NB4 (cell line): ENCODE results near the gene ZNF134.

Experiments used
- CTCF ChIP-seq: IDR thresholded peaks from one replicate; pipeline ENCODE4 v1.5.1; 2012; ENCODE audit warnings: low read depth, low read length
- MYC ChIP-seq: IDR thresholded peaks from 2 replicates; pipeline ENCODE4 v1.6.1; 2011; ENCODE audit warnings: low read depth, low read length
- POLR2A ChIP-seq: IDR thresholded peaks from 2 replicates; pipeline ENCODE4 v1.6.1; 2011; ENCODE audit warnings: mild to moderate bottlenecking; ENCODE audit not compliant: insufficient read length; ENCODE audit errors: extremely low read depth
- TF ChIP-seq, protein P1 (sequence below): IDR thresholded peaks from 2 replicates; pipeline ENCODE4 v1.6.1; 2011; ENCODE audit warnings: low read depth, low read length

DNA sequence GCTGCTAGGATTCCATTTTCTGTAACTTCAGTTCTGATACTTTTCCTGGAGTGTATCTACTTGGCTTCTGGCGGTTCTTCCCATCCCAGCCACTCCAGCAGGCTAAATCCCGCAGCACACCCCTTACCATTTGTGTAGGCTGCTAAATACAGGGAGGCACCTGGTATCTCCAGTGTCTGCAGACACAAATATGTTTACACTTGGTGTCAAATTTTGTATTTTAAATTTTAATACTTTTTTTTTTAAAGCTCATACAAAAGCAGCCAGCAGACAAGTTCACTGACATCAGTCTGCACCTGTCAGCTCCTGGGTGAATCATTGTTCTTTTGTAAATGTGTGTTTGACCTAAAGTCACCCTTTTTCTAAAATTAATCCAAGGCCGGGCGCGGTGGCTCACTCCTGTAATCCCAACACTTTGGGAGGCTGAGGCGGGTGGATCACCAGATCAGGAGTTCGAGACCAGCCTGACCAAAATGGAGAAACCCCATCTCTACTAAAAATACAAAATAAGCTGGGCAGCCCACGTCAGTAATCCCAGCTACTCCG is 51.3 kb downstream of the ZNF134 start:
- TF ChIP-seq, protein P1, sequence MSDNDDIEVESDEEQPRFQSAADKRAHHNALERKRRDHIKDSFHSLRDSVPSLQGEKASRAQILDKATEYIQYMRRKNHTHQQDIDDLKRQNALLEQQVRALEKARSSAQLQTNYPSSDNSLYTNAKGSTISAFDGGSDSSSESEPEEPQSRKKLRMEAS, result no peak
- TF ChIP-seq CTCF (no peak), POLR2A (no peak), MYC (no peak)
